HCT116 (cell line): ENCODE results near the gene RAI1. TPM values are rescaled to one million over a fixed set of nuclear protein-coding genes. Genes with fewer than 3 reads are reported as not detected.

Experiments
- ATAC-seq: fragments of 200-7000 bp; cut with Tn5 transposase; 2 replicates; pipeline ENCODE4 v1.9.1; 2020; ENCODE audit warnings: mild to moderate bottlenecking, moderate library complexity
- BruUV-seq: library from RNA; stranded (reverse); fragments of 400-500 nt; replicated peaks from 2 replicates; lab custom pipeline; 2021; lab: Mats Ljungman, UMichigan
- CTCF ChIA-PET: fragments of 300-600 bp; sonication (Branson Sonifier 250); formaldehyde crosslinking; loops from one replicate; lab custom pipeline; 2021; ENCODE audit warnings: antibody characterized with exemption; lab: Charles Lee
- POLR2A ChIA-PET: fragments of 300-600, 350-600 bp; sonication (Branson Sonifier 250); formaldehyde crosslinking; loops from one replicate; lab custom pipeline; 2021; ENCODE audit warnings: antibody characterized with exemption; lab: Charles Lee
- RAD21 ChIA-PET, 2 experiments: fragments of 300-600 bp; sonication (Branson Sonifier 250); formaldehyde crosslinking; loops; one replicate each; lab custom pipeline; 2023; ENCODE audit warnings: low total read pairs in 2 of 2; ENCODE audit not compliant: uncharacterized antibody in 2 of 2, unreplicated experiment in 2 of 2, low non-redundant PET in 1 of 2; lab: Charles Lee
- DNase-seq: peaks from one replicate; pipeline ENCODE4 v3.0.0-alpha.2; 2010; ENCODE audit warnings: low read depth, low spot score
- H2AFZ ChIP-seq: fragments of 200-600 bp; shearing (Covaris generic), sonication (generic); 2 replicates; pipeline ENCODE4 v1.6.1; 2017; ENCODE audit warnings: low read depth, mixed run types, mixed read lengths, antibody characterized with exemption, low read length; ENCODE audit not compliant: poor library complexity, severe bottlenecking
- H3K27ac ChIP-seq: 2 replicates; pipeline ENCODE4 v1.5.1; 2012; ENCODE audit warnings: low read depth, low read length
- H3K27me3 ChIP-seq: fragments of 200-600 bp; sonication (generic); 2 replicates; pipeline ENCODE4 v1.6.1; 2016; ENCODE audit warnings: mixed run types, low read length, mixed read lengths; ENCODE audit not compliant: insufficient read depth
- H3K36me3 ChIP-seq, 2 experiments: fragments of 200-500 bp in 1 of 2; fragments of 200-600 bp in 1 of 2; sonication (Bioruptor generic) in 1 of 2; sonication (generic) in 1 of 2; 2 replicates each; pipeline versions ENCODE4 v1.5.1 to v1.6.1; 2014 to 2016; ENCODE audit warnings: low read length in 2 of 2, inconsistent platforms in 1 of 2, mixed read lengths in 1 of 2, mixed run types in 1 of 2; ENCODE audit not compliant: insufficient read depth in 2 of 2, control insufficient read depth in 1 of 2
- H3K4me1 ChIP-seq, 2 experiments: fragments of 200-600 bp in 1 of 2; sonication (generic) in 1 of 2; 2 replicates each; pipeline versions ENCODE4 v1.5.1 to v1.6.1; 2012 to 2017; ENCODE audit warnings: low read length in 2 of 2, inconsistent platforms in 1 of 2, mild to moderate bottlenecking in 1 of 2, mixed read lengths in 1 of 2, mixed run types in 1 of 2, moderate library complexity in 1 of 2; ENCODE audit not compliant: insufficient read depth in 2 of 2, control insufficient read depth in 1 of 2
- H3K4me2 ChIP-seq: fragments of 200-600 bp; sonication (generic); 2 replicates; pipeline ENCODE4 v1.6.1; 2017; ENCODE audit warnings: mixed run types, low read length, mixed read lengths
- H3K4me3 ChIP-seq, 2 experiments: fragments of 200-600 bp in 1 of 2; sonication (generic) in 1 of 2; replicated peaks in 1 of 2; 2 replicates each; pipeline ENCODE4 v1.5.1; 2011 to 2016; ENCODE audit warnings: low read length in 2 of 2, control low read depth in 1 of 2, low read depth in 1 of 2, mild to moderate bottlenecking in 1 of 2, mixed read lengths in 1 of 2, mixed run types in 1 of 2
- H3K79me2 ChIP-seq: fragments of 200-600 bp; sonication (generic); 2 replicates; pipeline ENCODE4 v1.6.1; 2017; ENCODE audit warnings: mild to moderate bottlenecking, mixed run types, low read length, moderate library complexity, mixed read lengths; ENCODE audit not compliant: insufficient read depth
- H3K9ac ChIP-seq: fragments of 200-600 bp; sonication (generic); 2 replicates; pipeline ENCODE4 v1.6.1; 2016; ENCODE audit warnings: low read length, mixed read lengths
- H3K9me2 ChIP-seq: fragments of 200-600 bp; sonication (generic), shearing (Covaris generic); 2 replicates; pipeline ENCODE4 v1.6.1; 2017; ENCODE audit warnings: mixed run types, mild to moderate bottlenecking, moderate library complexity; ENCODE audit not compliant: insufficient read depth
- H3K9me3 ChIP-seq, 2 experiments: fragments of 200-500 bp in 1 of 2; fragments of 200-600 bp in 1 of 2; sonication (Bioruptor generic) in 1 of 2; sonication (generic) in 1 of 2; 2 replicates each; pipeline ENCODE4 v1.6.1; 2014 to 2017; ENCODE audit warnings: low read length in 2 of 2, mixed read lengths in 2 of 2, inconsistent platforms in 1 of 2, low read depth in 1 of 2, mild to moderate bottlenecking in 1 of 2, mixed run types in 1 of 2, moderate library complexity in 1 of 2; ENCODE audit not compliant: control insufficient read depth in 1 of 2, insufficient read depth in 1 of 2
- H4K20me1 ChIP-seq: fragments of 200-600 bp; sonication (generic), shearing (Covaris generic); 2 replicates; pipeline ENCODE4 v1.6.1; 2017; ENCODE audit warnings: mixed run types, mild to moderate bottlenecking, moderate library complexity; ENCODE audit not compliant: insufficient read depth
- CBX3 ChIP-seq: IDR thresholded peaks from 2 replicates; pipeline ENCODE4 v1.6.1; 2012; ENCODE audit warnings: low read depth
- CEBPB ChIP-seq: IDR thresholded peaks from 2 replicates; pipeline ENCODE4 v1.6.1; 2012; ENCODE audit warnings: low read depth
- EGR1 ChIP-seq: IDR thresholded peaks from 2 replicates; pipeline ENCODE4 v1.6.1; 2012; ENCODE audit warnings: low read depth
- ELF1 ChIP-seq: IDR thresholded peaks from 2 replicates; pipeline ENCODE4 v1.6.1; 2012; ENCODE audit warnings: low read depth, borderline replicate concordance
- EZH2 ChIP-seq: fragments of 200-600 bp; sonication (generic); IDR thresholded peaks from 2 replicates; pipeline ENCODE4 v1.6.1; 2017; ENCODE audit warnings: antibody characterized with exemption, mixed run types
- EZH2phosphoT487 ChIP-seq: fragments of 200-600 bp; IDR thresholded peaks from 2 replicates; pipeline ENCODE4 v1.6.1; 2018; ENCODE audit warnings: antibody characterized with exemption, borderline replicate concordance
- FOSL1 ChIP-seq: IDR thresholded peaks from 2 replicates; pipeline ENCODE4 v1.6.1; 2012; ENCODE audit warnings: low read depth
- JUND ChIP-seq: IDR thresholded peaks from 2 replicates; pipeline ENCODE4 v1.6.1; 2012
- POLR2A ChIP-seq: IDR thresholded peaks from 2 replicates; pipeline ENCODE4 v1.7.0; 2011; ENCODE audit warnings: borderline replicate concordance; ENCODE audit not compliant: insufficient read depth, insufficient read length; ENCODE audit errors: extremely low read depth
- POLR2AphosphoS5 ChIP-seq: IDR thresholded peaks from 2 replicates; pipeline ENCODE4 v1.6.1; 2011; ENCODE audit warnings: mild to moderate bottlenecking, low read depth, low read length, moderate library complexity
- RAD21 ChIP-seq: IDR thresholded peaks from 2 replicates; pipeline ENCODE4 v1.6.1; 2012; ENCODE audit warnings: low read depth, mild to moderate bottlenecking
- SIN3A ChIP-seq: IDR thresholded peaks from 2 replicates; pipeline ENCODE4 v1.6.1; 2012; ENCODE audit warnings: low read depth
- SP1 ChIP-seq: IDR thresholded peaks from 2 replicates; pipeline ENCODE4 v1.6.1; 2012; ENCODE audit warnings: low read depth
- SRF ChIP-seq: IDR thresholded peaks from 2 replicates; pipeline ENCODE4 v1.6.1; 2012; ENCODE audit warnings: low read depth
- TCF7L2 ChIP-seq: IDR thresholded peaks from 2 replicates; pipeline ENCODE4 v1.7.0; 2011; ENCODE audit warnings: borderline replicate concordance, inconsistent platforms; ENCODE audit not compliant: insufficient read depth, insufficient read length; ENCODE audit errors: extremely low read depth
- ZFX ChIP-seq: fragments of 450-650 bp; IDR thresholded peaks from 2 replicates; pipeline ENCODE4 v1.6.1; 2017
- ZNF274 ChIP-seq: fragments of 200-500 bp; sonication (Bioruptor generic); IDR thresholded peaks from 2 replicates; pipeline ENCODE4 v1.6.1; 2014; ENCODE audit warnings: mild to moderate bottlenecking, low read depth, low read length, inconsistent platforms
- intact Hi-C: fragments of 100-400 bp; cut with micrococcal nuclease; formaldehyde crosslinking; loops from 2 replicates; pipeline ENCODE4 v1.10.0; 2022
- total RNA-seq: library from RNA; stranded (reverse); gene quantifications from one replicate; pipeline ENCODE4 v1.2.1, GENCODE V29; 2021; ENCODE audit not compliant: unreplicated experiment
- TF ChIP-seq, protein P1 (sequence below), 3 experiments: fragments of 200-600 bp in 1 of 3; sonication (generic) in 1 of 3; IDR thresholded peaks in 2 of 3; conservative IDR thresholded peaks in 1 of 3; 2 replicates each; pipeline ENCODE4 v1.5.1; 2012 to 2017; ENCODE audit warnings: low read depth in 2 of 3, low read length in 2 of 3, antibody characterized with exemption in 1 of 3, borderline replicate concordance in 1 of 3, control low read depth in 1 of 3, mild to moderate bottlenecking in 1 of 3, mixed read lengths in 1 of 3, mixed run types in 1 of 3, moderate library complexity in 1 of 3; ENCODE audit not compliant: insufficient read depth in 1 of 3
- TF ChIP-seq, protein P2 (sequence below): IDR thresholded peaks from 2 replicates; pipeline ENCODE4 v1.6.1; 2011; ENCODE audit warnings: mild to moderate bottlenecking, low read length, moderate library complexity; ENCODE audit not compliant: insufficient replicate concordance; ENCODE audit errors: extremely low read depth
- TF ChIP-seq, protein P3 (sequence below): IDR thresholded peaks from 2 replicates; pipeline ENCODE4 v1.6.1; 2012

The RAI1 gene
- total RNA-seq, 1 experiment from 2014 or later, result 38.5 TPM

DNA sequence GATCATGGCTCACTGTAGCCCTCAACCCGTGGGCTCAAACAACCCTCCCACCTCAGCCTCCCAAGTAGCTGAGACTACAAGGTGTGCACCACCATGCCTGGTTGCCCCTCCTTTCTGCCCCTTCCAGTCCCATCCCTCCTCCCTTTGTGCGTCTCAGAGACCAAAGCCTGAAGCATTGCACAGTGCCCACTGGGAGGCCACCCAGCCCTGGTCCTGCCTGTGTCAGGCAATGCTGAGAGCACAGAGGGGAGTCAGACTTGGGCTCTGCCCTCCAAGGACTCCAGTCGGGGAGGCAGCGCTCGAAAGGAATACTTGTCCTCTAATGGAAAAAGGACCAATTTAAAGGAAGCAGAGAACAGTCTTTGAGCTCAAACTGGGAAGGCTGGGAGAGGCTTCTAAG is 20.4 kb downstream of the RAI1 start:
- CTCF ChIA-PET, result interaction anchor here (0.6 kb wide), 1 partner anchor 1251 kb away, joined by 3 read pairs; no protein-coding TSS in a partner anchor
- Histone ChIP-seq H3K9me2 (no peaks in the 10 kb centered on the region), H3K4me2 (no peak overlapping the region), H3K4me1 (peaks cover 20 to 55% of the 10 kb centered on the region in 2 experiments; a peak in 3 of 4 replicates), H3K27ac (no peak overlapping the region), H3K9ac (no peak overlapping the region), H3K9me3 (no peaks in the 10 kb centered on the region), H3K36me3 (peaks cover 3 to 17% of the 10 kb centered on the region in 2 experiments; a peak in 2 of 4 replicates), H3K79me2 (peaks cover 96% of the 10 kb centered on the region), H3K4me3 (no peak overlapping the region), H4K20me1 (no peaks in the 10 kb centered on the region; the same call in 1 of the 2 replicates), H2AFZ (no peak overlapping the region), H3K27me3 (no peaks in the 10 kb centered on the region)
- POLR2A ChIA-PET, result no interaction called here
- DNase-seq (no peak), ATAC-seq (no peak)
- RAD21 ChIA-PET, result no interaction called here
- no TSS peak for BruUV-seq
- no peak for TF ChIP-seq SP1
- TF ChIP-seq ZNF274, result no peak
- TF ChIP-seq JUND, result no peak
- TF ChIP-seq, protein P1, sequence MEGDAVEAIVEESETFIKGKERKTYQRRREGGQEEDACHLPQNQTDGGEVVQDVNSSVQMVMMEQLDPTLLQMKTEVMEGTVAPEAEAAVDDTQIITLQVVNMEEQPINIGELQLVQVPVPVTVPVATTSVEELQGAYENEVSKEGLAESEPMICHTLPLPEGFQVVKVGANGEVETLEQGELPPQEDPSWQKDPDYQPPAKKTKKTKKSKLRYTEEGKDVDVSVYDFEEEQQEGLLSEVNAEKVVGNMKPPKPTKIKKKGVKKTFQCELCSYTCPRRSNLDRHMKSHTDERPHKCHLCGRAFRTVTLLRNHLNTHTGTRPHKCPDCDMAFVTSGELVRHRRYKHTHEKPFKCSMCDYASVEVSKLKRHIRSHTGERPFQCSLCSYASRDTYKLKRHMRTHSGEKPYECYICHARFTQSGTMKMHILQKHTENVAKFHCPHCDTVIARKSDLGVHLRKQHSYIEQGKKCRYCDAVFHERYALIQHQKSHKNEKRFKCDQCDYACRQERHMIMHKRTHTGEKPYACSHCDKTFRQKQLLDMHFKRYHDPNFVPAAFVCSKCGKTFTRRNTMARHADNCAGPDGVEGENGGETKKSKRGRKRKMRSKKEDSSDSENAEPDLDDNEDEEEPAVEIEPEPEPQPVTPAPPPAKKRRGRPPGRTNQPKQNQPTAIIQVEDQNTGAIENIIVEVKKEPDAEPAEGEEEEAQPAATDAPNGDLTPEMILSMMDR (IDR thresholded peaks at IDR 0.05 in 2 of 3, conservative IDR thresholded peaks at IDR 0.05 in 1 of 3; ENCODE audit: borderline replicate concordance in 1 of 3, insufficient read depth in 1 of 3, low read depth in 2 of 3, low read length in 2 of 3), result no peak
- no peak for TF ChIP-seq RAD21
- no peak for TF ChIP-seq SRF
- TF ChIP-seq CEBPB, result no peak
- no peak for TF ChIP-seq EZH2phosphoT487
- no peak for TF ChIP-seq EZH2
- TF ChIP-seq POLR2AphosphoS5, result no peak
- no peak for TF ChIP-seq CBX3
- no peak for TF ChIP-seq SIN3A
- TF ChIP-seq POLR2A, result no peak
- TF ChIP-seq, protein P2, sequence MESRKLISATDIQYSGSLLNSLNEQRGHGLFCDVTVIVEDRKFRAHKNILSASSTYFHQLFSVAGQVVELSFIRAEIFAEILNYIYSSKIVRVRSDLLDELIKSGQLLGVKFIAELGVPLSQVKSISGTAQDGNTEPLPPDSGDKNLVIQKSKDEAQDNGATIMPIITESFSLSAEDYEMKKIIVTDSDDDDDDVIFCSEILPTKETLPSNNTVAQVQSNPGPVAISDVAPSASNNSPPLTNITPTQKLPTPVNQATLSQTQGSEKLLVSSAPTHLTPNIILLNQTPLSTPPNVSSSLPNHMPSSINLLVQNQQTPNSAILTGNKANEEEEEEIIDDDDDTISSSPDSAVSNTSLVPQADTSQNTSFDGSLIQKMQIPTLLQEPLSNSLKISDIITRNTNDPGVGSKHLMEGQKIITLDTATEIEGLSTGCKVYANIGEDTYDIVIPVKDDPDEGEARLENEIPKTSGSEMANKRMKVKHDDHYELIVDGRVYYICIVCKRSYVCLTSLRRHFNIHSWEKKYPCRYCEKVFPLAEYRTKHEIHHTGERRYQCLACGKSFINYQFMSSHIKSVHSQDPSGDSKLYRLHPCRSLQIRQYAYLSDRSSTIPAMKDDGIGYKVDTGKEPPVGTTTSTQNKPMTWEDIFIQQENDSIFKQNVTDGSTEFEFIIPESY, result no peak
- TF ChIP-seq FOSL1, result no peak
- no peak for TF ChIP-seq ZFX
- no peak for TF ChIP-seq EGR1
- no peak for TF ChIP-seq ELF1
- no peak for TF ChIP-seq TCF7L2
- TF ChIP-seq, protein P3, sequence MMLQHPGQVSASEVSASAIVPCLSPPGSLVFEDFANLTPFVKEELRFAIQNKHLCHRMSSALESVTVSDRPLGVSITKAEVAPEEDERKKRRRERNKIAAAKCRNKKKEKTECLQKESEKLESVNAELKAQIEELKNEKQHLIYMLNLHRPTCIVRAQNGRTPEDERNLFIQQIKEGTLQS, result no peak
- intact Hi-C loops, result no loop called here
